Lower leg skin (tissue), 4 donors: Measurements from ENCODE around the gene RPL6. TPM values are rescaled to one million over a fixed set of nuclear protein-coding genes. Genes with fewer than 3 reads are reported as not detected.

Experiments used
- DNase-seq, 2 donors: peaks; one replicate each; pipeline ENCODE4 v3.0.0-alpha.2; 2019; ENCODE audit warnings: low spot score in 2 of 2
- H3K4me3 ChIP-seq: fragments of 200-600 bp; sonication (generic); 2 replicates; pipeline ENCODE4 v1.5.1; 2017; ENCODE audit warnings: mild to moderate bottlenecking, low read depth; ENCODE audit not compliant: poor library complexity, severe bottlenecking
- CTCF ChIP-seq, 3 donors: fragments of 450-650 bp; IDR thresholded peaks; one replicate each; pipeline ENCODE4 v1.5.1; 2016; ENCODE audit warnings: antibody characterized with exemption in 3 of 3, mild to moderate bottlenecking in 3 of 3, moderate library complexity in 2 of 3
- POLR2A ChIP-seq, 2 donors: fragments of 450-650 bp; IDR thresholded peaks; one replicate each; pipeline ENCODE4 v1.6.1; 2016 to 2017; ENCODE audit warnings: antibody characterized with exemption in 2 of 2, mild to moderate bottlenecking in 1 of 2, moderate library complexity in 1 of 2
- WGBS, 2 donors: methylation state at CpG; one replicate each; pipeline ENCODE4 v1.1.5; 2018; 5-methylcytosine and 5-hydroxymethylcytosine counted together
- intact Hi-C: fragments of 100-400 bp; cut with DNase I; formaldehyde crosslinking; loops from one replicate; pipeline ENCODE4 v1.15.0; 2023; ENCODE audit warnings: low total_unique reads
- total RNA-seq, 4 donors: library from RNA; depleted of rRNA; stranded (reverse); fragments of >200 nt; gene quantifications; one replicate each; pipeline ENCODE4 v1.1.0, GENCODE V29; 2016

RPL6 gene
- total RNA-seq, 4 donors from 2014 or later: 1,306 to 1,912 (median 1,660) TPM

- intact Hi-C loops: no loop called here
- no peak for DNase-seq
- no peak overlapping the region for H3K4me3 ChIP-seq
- 83 to 85% methylated on average over 3 of the region's 3 CpGs for WGBS, 2 donors
- TF ChIP-seq CTCF (IDR thresholded peaks at IDR 0.05) (no peak), POLR2A (IDR thresholded peaks at IDR 0.05) (no peak)
Measured at GRCh38 chr12:112431965-112432364, 22.6 kb upstream of the RPL6 start.

- DNase-seq: no peak
- intact Hi-C loops: no loop called here
- H3K4me3 ChIP-seq: no peak overlapping the region
- 64 to 72% methylated on average over 5 of the region's 5 CpGs for WGBS, 2 donors
- TF ChIP-seq CTCF (IDR thresholded peaks at IDR 0.05) (no peak), POLR2A (IDR thresholded peaks at IDR 0.05) (no peak)
Measured at GRCh38 chr12:112430929-112431328, 21.5 kb upstream of the RPL6 start.

GRCh38 chr12:112427760-112428159 lies 18.4 kb upstream of the RPL6 start:
- TF ChIP-seq CTCF (IDR thresholded peaks at IDR 0.05): no peak
- no peak for TF ChIP-seq POLR2A (IDR thresholded peaks at IDR 0.05)
- H3K4me3 ChIP-seq: no peak overlapping the region
- intact Hi-C loops: no loop called here
- DNase-seq: no peak
- 97 to 98% methylated on average over 2 of the region's 2 CpGs for WGBS, 2 donors

- TF ChIP-seq POLR2A (IDR thresholded peaks at IDR 0.05) (no peak), CTCF (IDR thresholded peaks at IDR 0.05) (no peak)
- no peak for DNase-seq
- 91 to 98% methylated on average over 7 of the region's 7 CpGs for WGBS, 2 donors
- intact Hi-C loops: no loop called here
- H3K4me3 ChIP-seq: no peak overlapping the region
Measured at GRCh38 chr12:112425582-112426382, 16.4 kb upstream of the RPL6 start.

GRCh38 chr12:112424126-112424525 lies 14.7 kb upstream of the RPL6 start:
- H3K4me3 ChIP-seq: no peak overlapping the region
- no peak for DNase-seq
- WGBS, 2 donors: 85 to 90% methylated on average over 3 of the region's 3 CpGs
- intact Hi-C loops: no loop called here
- no peak for TF ChIP-seq POLR2A (IDR thresholded peaks at IDR 0.05)

GRCh38 chr12:112422531-112422930 lies 13.1 kb upstream of the RPL6 start:
- no peak for TF ChIP-seq CTCF (IDR thresholded peaks at IDR 0.05)
- TF ChIP-seq POLR2A (IDR thresholded peaks at IDR 0.05): no peak
- 36 to 39% methylated on average over 5 of the region's 5 CpGs for WGBS, 2 donors
- DNase-seq: peak in 1 of 2 donors; percentile 79
- H3K4me3 ChIP-seq: no peak overlapping the region
- intact Hi-C loops: no loop called here
